ENCODE measurements around the gene FGGY.

FGGY gene

DNA sequence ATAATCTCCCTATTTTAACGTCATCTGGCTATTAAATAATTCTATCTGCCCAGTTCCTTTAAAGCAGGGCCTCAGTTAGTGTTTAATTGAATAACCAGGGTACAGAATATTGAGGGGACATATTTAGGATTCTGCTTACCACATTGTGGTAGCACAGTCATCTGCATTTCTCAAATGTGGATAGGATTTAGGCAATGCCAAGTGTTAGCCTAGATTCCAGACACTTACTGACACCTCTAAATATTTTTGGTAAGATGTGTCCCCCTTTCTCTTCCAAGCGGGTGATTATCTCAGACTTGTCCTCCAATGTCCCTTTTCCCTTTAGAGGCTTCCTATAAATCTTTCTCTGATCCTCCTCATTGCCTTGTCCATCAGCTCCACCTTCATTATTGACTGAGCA is 357.1 kb downstream of the FGGY start:
- Histone ChIP-seq H3K4me1 (ENCODE audit: control insufficient read depth, insufficient read depth, low read length) (no peaks in the 10 kb centered on the region), H3K4me3 (ENCODE audit: low read depth, low read length) (no peak overlapping the region), H3K36me3 (ENCODE audit: control insufficient read depth in 2 of 2, insufficient read depth in 1 of 2, low read length in 2 of 2) (no peaks in the 10 kb centered on the region), H3K27ac (ENCODE audit: extremely low read depth, low read depth, low read length) (no peak overlapping the region), H3K9me3 (ENCODE audit: control insufficient read depth, insufficient read depth, low read depth, low read length) (no peaks in the 10 kb centered on the region)
- no peak for TF ChIP-seq ZFP3 (tag by site-specific recombination; IDR thresholded peaks at IDR 0.05; ENCODE audit: low read depth)
- no peak for TF ChIP-seq ZNF426 (tag by site-specific recombination; IDR thresholded peaks at IDR 0.05)
- TF ChIP-seq ZNF214 (tag by site-specific recombination; IDR thresholded peaks at IDR 0.05; ENCODE audit: borderline replicate concordance), result no peak
- no peak for TF ChIP-seq REPIN1 (tag by site-specific recombination; IDR thresholded peaks at IDR 0.05; ENCODE audit: low read depth)
- TF ChIP-seq ZNF423 (tag by site-specific recombination; IDR thresholded peaks at IDR 0.05), result no peak
- TF ChIP-seq IKZF3 (tag by site-specific recombination; IDR thresholded peaks at IDR 0.05), result no peak
- TF ChIP-seq, protein P1, sequence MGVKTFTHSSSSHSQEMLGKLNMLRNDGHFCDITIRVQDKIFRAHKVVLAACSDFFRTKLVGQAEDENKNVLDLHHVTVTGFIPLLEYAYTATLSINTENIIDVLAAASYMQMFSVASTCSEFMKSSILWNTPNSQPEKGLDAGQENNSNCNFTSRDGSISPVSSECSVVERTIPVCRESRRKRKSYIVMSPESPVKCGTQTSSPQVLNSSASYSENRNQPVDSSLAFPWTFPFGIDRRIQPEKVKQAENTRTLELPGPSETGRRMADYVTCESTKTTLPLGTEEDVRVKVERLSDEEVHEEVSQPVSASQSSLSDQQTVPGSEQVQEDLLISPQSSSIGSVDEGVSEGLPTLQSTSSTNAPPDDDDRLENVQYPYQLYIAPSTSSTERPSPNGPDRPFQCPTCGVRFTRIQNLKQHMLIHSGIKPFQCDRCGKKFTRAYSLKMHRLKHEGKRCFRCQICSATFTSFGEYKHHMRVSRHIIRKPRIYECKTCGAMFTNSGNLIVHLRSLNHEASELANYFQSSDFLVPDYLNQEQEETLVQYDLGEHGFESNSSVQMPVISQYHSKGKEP (tag by site-specific recombination; IDR thresholded peaks at IDR 0.05), result no peak
- TF ChIP-seq ZNF561 (tag by site-specific recombination; IDR thresholded peaks at IDR 0.05; ENCODE audit: borderline replicate concordance), result no peak
- no peak for TF ChIP-seq ZNF629 (tag by site-specific recombination; IDR thresholded peaks at IDR 0.05)
- TF ChIP-seq MEIS1 (CRISPR knock-in tag; IDR thresholded peaks at IDR 0.05; ENCODE audit: borderline replicate concordance), result no peak
- CTCF ChIA-PET, result no interaction called here
- POLR2A ChIA-PET, result no interaction called here

DNA sequence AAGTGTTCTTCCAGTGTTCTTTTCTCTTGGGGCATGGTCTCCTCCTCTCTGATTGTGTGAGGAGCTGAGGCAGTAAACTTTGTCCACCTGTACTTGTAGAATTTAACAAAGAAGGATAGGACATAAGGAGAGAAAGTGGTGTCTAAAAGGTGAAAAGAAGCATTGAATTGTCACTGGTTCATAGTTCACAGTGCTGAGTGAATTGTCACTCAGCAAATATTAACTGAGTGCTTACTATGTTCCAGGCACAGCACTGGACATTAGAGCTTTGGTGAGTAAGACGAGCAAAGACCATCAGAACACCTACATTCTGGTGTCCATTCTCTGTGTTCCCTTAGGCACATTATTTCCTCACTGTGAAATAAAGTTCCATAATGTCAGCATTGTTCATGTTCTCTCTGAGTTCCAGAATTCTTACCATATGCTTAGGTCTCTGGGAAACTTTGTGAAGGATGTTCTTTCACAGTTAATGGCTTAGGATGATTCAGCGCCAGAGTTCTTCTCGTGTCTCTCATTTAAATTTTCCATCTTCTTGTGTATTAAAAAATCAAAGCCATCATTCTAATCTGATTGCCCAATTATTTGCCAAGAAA is 361.1 kb downstream of the FGGY start:
- POLR2A ChIA-PET, result no interaction called here

DNA sequence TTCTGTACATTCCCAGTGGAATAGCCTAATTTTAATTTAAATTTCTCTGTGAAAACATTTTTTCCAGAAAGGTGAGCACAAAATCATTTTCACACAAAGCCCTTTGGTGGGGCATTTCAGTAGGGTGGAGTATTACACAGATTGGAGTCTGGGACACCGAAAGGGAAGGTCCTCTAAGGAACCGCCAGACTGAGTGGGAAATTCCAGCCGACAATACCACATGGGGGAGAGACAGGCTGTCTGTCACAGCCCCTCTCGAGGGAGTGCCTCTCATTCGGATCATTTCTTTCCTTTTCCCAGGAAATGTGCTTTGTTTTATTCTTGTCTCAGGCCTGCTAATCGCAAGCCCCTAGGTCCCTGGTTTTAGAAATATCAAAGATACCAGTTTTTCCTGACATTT is 367.3 kb downstream of the FGGY start:
- Histone ChIP-seq H3K4me1 (ENCODE audit: control insufficient read depth, insufficient read depth, low read length) (no peaks in the 10 kb centered on the region), H3K27ac (ENCODE audit: extremely low read depth, low read depth, low read length) (no peak overlapping the region), H3K9me3 (ENCODE audit: control insufficient read depth, insufficient read depth, low read depth, low read length) (no peaks in the 10 kb centered on the region), H3K4me3 (ENCODE audit: low read depth, low read length) (no peak overlapping the region), H3K36me3 (ENCODE audit: control insufficient read depth in 2 of 2, insufficient read depth in 1 of 2, low read length in 2 of 2) (no peaks in the 10 kb centered on the region)
- CTCF ChIA-PET, result no interaction called here
- no peak for TF ChIP-seq ZNF341 (tag by site-specific recombination; IDR thresholded peaks at IDR 0.05; ENCODE audit: low read depth)
- TF ChIP-seq ZNF561 (tag by site-specific recombination; IDR thresholded peaks at IDR 0.05; ENCODE audit: borderline replicate concordance), result no peak
- TF ChIP-seq MEIS1 (CRISPR knock-in tag; IDR thresholded peaks at IDR 0.05; ENCODE audit: borderline replicate concordance), result no peak
- no peak for TF ChIP-seq ZNF664 (tag by site-specific recombination; IDR thresholded peaks at IDR 0.05)
- TF ChIP-seq, protein P2, sequence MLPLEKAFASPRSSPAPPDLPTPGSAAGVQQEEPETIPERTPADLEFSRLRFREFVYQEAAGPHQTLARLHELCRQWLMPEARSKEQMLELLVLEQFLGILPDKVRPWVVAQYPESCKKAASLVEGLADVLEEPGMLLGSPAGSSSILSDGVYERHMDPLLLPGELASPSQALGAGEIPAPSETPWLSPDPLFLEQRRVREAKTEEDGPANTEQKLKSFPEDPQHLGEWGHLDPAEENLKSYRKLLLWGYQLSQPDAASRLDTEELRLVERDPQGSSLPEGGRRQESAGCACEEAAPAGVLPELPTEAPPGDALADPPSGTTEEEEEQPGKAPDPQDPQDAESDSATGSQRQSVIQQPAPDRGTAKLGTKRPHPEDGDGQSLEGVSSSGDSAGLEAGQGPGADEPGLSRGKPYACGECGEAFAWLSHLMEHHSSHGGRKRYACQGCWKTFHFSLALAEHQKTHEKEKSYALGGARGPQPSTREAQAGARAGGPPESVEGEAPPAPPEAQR (tag by site-specific recombination; IDR thresholded peaks at IDR 0.05), result no peak
- POLR2A ChIA-PET, result no interaction called here

More for the DNA sequence above, 361.1 kb downstream of the FGGY start:
- TF ChIP-seq GLIS1 (tag by site-specific recombination; IDR thresholded peaks at IDR 0.05) (no peak), ZNF341 (tag by site-specific recombination; IDR thresholded peaks at IDR 0.05; ENCODE audit: low read depth) (no peak), ZNF426 (tag by site-specific recombination; IDR thresholded peaks at IDR 0.05) (no peak), ZBTB1 (tag by site-specific recombination; IDR thresholded peaks at IDR 0.05) (no peak)
- TF ChIP-seq, protein P3, sequence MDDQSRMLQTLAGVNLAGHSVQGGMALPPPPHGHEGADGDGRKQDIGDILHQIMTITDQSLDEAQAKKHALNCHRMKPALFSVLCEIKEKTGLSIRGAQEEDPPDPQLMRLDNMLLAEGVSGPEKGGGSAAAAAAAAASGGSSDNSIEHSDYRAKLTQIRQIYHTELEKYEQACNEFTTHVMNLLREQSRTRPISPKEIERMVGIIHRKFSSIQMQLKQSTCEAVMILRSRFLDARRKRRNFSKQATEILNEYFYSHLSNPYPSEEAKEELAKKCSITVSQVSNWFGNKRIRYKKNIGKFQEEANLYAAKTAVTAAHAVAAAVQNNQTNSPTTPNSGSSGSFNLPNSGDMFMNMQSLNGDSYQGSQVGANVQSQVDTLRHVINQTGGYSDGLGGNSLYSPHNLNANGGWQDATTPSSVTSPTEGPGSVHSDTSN (CRISPR knock-in tag; IDR thresholded peaks at IDR 0.05), result no peak
- TF ChIP-seq, protein P4, sequence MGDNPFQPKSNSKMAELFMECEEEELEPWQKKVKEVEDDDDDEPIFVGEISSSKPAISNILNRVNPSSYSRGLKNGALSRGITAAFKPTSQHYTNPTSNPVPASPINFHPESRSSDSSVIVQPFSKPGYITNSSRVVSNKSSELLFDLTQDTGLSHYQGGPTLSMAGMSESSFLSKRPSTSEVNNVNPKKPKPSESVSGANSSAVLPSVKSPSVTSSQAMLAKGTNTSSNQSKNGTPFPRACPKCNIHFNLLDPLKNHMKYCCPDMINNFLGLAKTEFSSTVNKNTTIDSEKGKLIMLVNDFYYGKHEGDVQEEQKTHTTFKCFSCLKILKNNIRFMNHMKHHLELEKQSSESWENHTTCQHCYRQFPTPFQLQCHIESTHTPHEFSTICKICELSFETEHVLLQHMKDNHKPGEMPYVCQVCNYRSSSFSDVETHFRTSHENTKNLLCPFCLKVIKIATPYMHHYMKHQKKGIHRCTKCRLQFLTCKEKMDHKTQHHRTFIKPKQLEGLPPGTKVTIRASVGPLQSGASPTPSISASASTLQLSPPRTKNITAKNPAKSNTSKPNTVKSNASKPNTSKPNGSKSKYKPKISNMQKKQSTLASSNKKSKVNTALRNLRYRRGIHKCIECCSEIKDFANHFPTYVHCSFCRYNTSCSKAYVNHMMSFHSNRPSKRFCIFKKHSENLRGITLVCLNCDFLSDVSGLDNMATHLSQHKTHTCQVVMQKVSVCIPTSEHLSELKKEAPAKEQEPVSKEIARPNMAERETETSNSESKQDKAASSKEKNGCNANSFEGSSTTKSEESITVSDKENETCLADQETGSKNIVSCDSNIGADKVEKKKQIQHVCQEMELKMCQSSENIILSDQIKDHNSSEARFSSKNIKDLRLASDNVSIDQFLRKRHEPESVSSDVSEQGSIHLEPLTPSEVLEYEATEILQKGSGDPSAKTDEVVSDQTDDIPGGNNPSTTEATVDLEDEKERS (tag by site-specific recombination; IDR thresholded peaks at IDR 0.05), result no peak
- no peak overlapping the region for H3K27ac ChIP-seq (ENCODE audit: extremely low read depth, low read depth, low read length)
- H3K4me3 ChIP-seq (ENCODE audit: low read depth, low read length), result no peak overlapping the region
- H3K9me3 ChIP-seq (ENCODE audit: control insufficient read depth, insufficient read depth, low read depth, low read length), result no peaks in the 10 kb centered on the region
- H3K36me3 ChIP-seq (ENCODE audit: control insufficient read depth in 2 of 2, insufficient read depth in 1 of 2, low read length in 2 of 2), result no peaks in the 10 kb centered on the region
- no peaks in the 10 kb centered on the region for H3K4me1 ChIP-seq (ENCODE audit: control insufficient read depth, insufficient read depth, low read length)
- CTCF ChIA-PET, result no interaction called here

Data from HEK293 (cell line).